SU-DHL-6 (cell line): ENCODE results near the gene HOTAIR.

Experiments used
- H2AFZ ChIP-seq: fragments of 200-600 bp; sonication (generic); 2 replicates; pipeline ENCODE4 v1.6.1; 2014; ENCODE audit warnings: low read depth, mild to moderate bottlenecking, moderate library complexity, mixed read lengths, antibody characterized with exemption, low read length; ENCODE audit not compliant: severe bottlenecking
- H3F3A ChIP-seq: fragments of 200-600 bp; shearing (Covaris generic); 2 replicates; pipeline ENCODE4 v1.6.0; 2016; ENCODE audit warnings: antibody characterized with exemption, mild to moderate bottlenecking; ENCODE audit not compliant: insufficient read depth
- H3K27ac ChIP-seq: fragments of 200-600 bp; sonication (generic); 2 replicates; pipeline ENCODE4 v1.5.1; 2016; ENCODE audit warnings: low read depth, mild to moderate bottlenecking, low read length, moderate library complexity, mixed read lengths
- H3K27me3 ChIP-seq: fragments of 200-600 bp; sonication (generic), shearing (Covaris generic); 2 replicates; pipeline ENCODE4 v1.6.0; 2014; ENCODE audit warnings: mild to moderate bottlenecking, low read length
- H3K36me3 ChIP-seq: fragments of 200-600 bp; sonication (generic); 2 replicates; pipeline ENCODE4 v1.6.1; 2014; ENCODE audit warnings: mild to moderate bottlenecking, low read length, mixed read lengths
- H3K4me2 ChIP-seq: fragments of 300-600, 200-600 bp; shearing (Covaris generic), sonication (generic); 2 replicates; pipeline ENCODE4 v1.6.0; 2014; ENCODE audit warnings: low read length, low read depth, mild to moderate bottlenecking; ENCODE audit not compliant: poor library complexity, severe bottlenecking
- H3K4me3 ChIP-seq: fragments of 200-600 bp; sonication (generic); 2 replicates; pipeline ENCODE4 v1.5.1; 2014; ENCODE audit warnings: antibody characterized with exemption, low read length, mild to moderate bottlenecking, mixed read lengths; ENCODE audit not compliant: insufficient read depth, poor library complexity, severe bottlenecking
- H3K79me2 ChIP-seq: fragments of 200-600 bp; sonication (generic); 2 replicates; pipeline ENCODE4 v1.6.1; 2014; ENCODE audit warnings: mild to moderate bottlenecking, low read length, moderate library complexity; ENCODE audit not compliant: insufficient read depth
- H3K9ac ChIP-seq: fragments of 200-600 bp; sonication (generic); 2 replicates; pipeline ENCODE4 v1.7.0; 2014; ENCODE audit warnings: mild to moderate bottlenecking, low read length
- H3K9me2 ChIP-seq: fragments of 200-600 bp; sonication (generic); replicated peaks from 2 replicates; pipeline ENCODE4 v1.6.1; 2014; ENCODE audit warnings: low read length; ENCODE audit not compliant: insufficient read depth
- H3K9me3 ChIP-seq: fragments of 200-600 bp; sonication (generic); 2 replicates; pipeline ENCODE4 v1.6.1; 2014; ENCODE audit warnings: low read length, mixed read lengths; ENCODE audit not compliant: insufficient read depth
- H4K20me1 ChIP-seq: fragments of 200-600 bp; sonication (generic); 2 replicates; pipeline ENCODE4 v1.6.1; 2014; ENCODE audit warnings: low read depth, mild to moderate bottlenecking, antibody characterized with exemption, low read length, moderate library complexity, mixed read lengths
- CTCF ChIP-seq: fragments of 200-600 bp; sonication (generic); IDR thresholded peaks from one replicate; pipeline ENCODE4 v1.5.1; 2017; ENCODE audit warnings: antibody characterized with exemption, mild to moderate bottlenecking, low read length, moderate library complexity; ENCODE audit not compliant: insufficient read depth, poor library complexity, severe bottlenecking
- EZH2phosphoT487 ChIP-seq: fragments of 200-600 bp; sonication (generic), shearing (Covaris generic); conservative IDR thresholded peaks from 2 replicates; pipeline ENCODE4 v1.6.1; 2018; ENCODE audit warnings: mild to moderate bottlenecking, antibody characterized with exemption, low read length, moderate library complexity, mixed read lengths

HOTAIR gene

GRCh38 chr12:54019091-54019811 lies 44.5 kb upstream of the HOTAIR start:
- Histone ChIP-seq H3F3A (no peaks in the 10 kb centered on the region), H3K27ac (no peak overlapping the region), H3K4me2 (no peak overlapping the region), H3K4me3 (no peak overlapping the region), H3K79me2 (no peaks in the 10 kb centered on the region), H3K27me3 (no peaks in the 10 kb centered on the region), H3K9ac (no peak overlapping the region), H3K9me3 (no peaks in the 10 kb centered on the region), H4K20me1 (no peaks in the 10 kb centered on the region), H2AFZ (no peak overlapping the region), H3K36me3 (no peaks in the 10 kb centered on the region), H3K9me2 (no peaks in the 10 kb centered on the region)
- no peak for TF ChIP-seq CTCF
- TF ChIP-seq EZH2phosphoT487: no peak

- peak overlapping the region; percentile 69 for H3K9ac ChIP-seq
- H3K4me2 ChIP-seq: peak overlapping the region; percentile 82
- H4K20me1 ChIP-seq: no peaks in the 10 kb centered on the region
- peak overlapping the region; percentile 46 for H3K27ac ChIP-seq
- peak overlapping the region; percentile 97 for H2AFZ ChIP-seq
- H3K36me3 ChIP-seq: no peaks in the 10 kb centered on the region
- peak overlapping the region; percentile 62 for H3K4me3 ChIP-seq
- no peaks in the 10 kb centered on the region for H3K79me2 ChIP-seq
- no peaks in the 10 kb centered on the region for H3F3A ChIP-seq
- no peaks in the 10 kb centered on the region for H3K27me3 ChIP-seq
- H3K9me3 ChIP-seq: no peaks in the 10 kb centered on the region
- no peak for TF ChIP-seq EZH2phosphoT487
- no peak for TF ChIP-seq CTCF
- no peaks in the 10 kb centered on the region for H3K9me2 ChIP-seq
These were observed 43.8 kb upstream of the HOTAIR start for GRCh38 chr12:54018468-54018984.

- Histone ChIP-seq H2AFZ (peak overlapping the region; percentile 97), H3K36me3 (no peaks in the 10 kb centered on the region), H3F3A (no peaks in the 10 kb centered on the region), H4K20me1 (no peaks in the 10 kb centered on the region), H3K79me2 (no peaks in the 10 kb centered on the region), H3K4me3 (peak overlapping the region; percentile 62), H3K9me3 (no peaks in the 10 kb centered on the region), H3K9me2 (no peaks in the 10 kb centered on the region), H3K9ac (peak overlapping the region; percentile 69), H3K4me2 (peak overlapping the region; percentile 82), H3K27me3 (0 out of 2 replicates have a peak, but pooled peaks cover 2% of the 10 kb centered on the region), H3K27ac (peak overlapping the region; percentile 46)
- TF ChIP-seq EZH2phosphoT487 (no peak), CTCF (no peak)
These were observed 43.2 kb upstream of the HOTAIR start for GRCh38 chr12:54017878-54018467.
